WTC11 (cell line): ENCODE data around the gene BRIX1. TPM values are rescaled to one million over a fixed set of nuclear protein-coding genes. Genes with fewer than 3 reads are reported as not detected.
A peak's percentile ranks its signal among the peaks of the same experiment; 100 is the strongest.

Experiments
- ATAC-seq: fragments of 200-7000 bp; cut with Tn5 transposase; 2 replicates; pipeline ENCODE4 v1.10.0; 2021; ENCODE audit warnings: mild to moderate bottlenecking, moderate library complexity
- CTCF ChIA-PET: fragments of 300-600 bp; sonication (Branson Sonifier 250); formaldehyde crosslinking; loops from one replicate; lab custom pipeline; 2021; ENCODE audit warnings: antibody characterized with exemption; lab: Charles Lee
- POLR2A ChIA-PET: fragments of 350-600 bp; sonication (Branson Sonifier 250); formaldehyde crosslinking; loops from one replicate; lab custom pipeline; 2021; ENCODE audit warnings: antibody characterized with exemption; lab: Charles Lee
- DNase-seq: peaks from one replicate; pipeline ENCODE4 v3.0.0; 2021; ENCODE audit warnings: low spot score
- H3K27ac Mint-ChIP-seq: 2 replicates; pipeline ENCODE4 v1.8.0; 2021; ENCODE audit warnings: mixed read lengths
- H3K27me3 Mint-ChIP-seq: 2 replicates; pipeline ENCODE4 v1.8.0; 2021; ENCODE audit warnings: low read depth, mild to moderate bottlenecking, moderate library complexity, mixed read lengths
- H3K36me3 Mint-ChIP-seq: 2 replicates; pipeline ENCODE4 v1.8.0; 2021; ENCODE audit warnings: mixed read lengths
- H3K4me1 Mint-ChIP-seq: 2 replicates; pipeline ENCODE4 v1.8.0; 2022; ENCODE audit warnings: mixed read lengths
- H3K4me3 Mint-ChIP-seq: 2 replicates; pipeline ENCODE4 v1.8.0; 2021; ENCODE audit warnings: mild to moderate bottlenecking, moderate library complexity, mixed read lengths
- H3K9me3 Mint-ChIP-seq: 2 replicates; pipeline ENCODE4 v1.8.0; 2021; ENCODE audit warnings: mixed read lengths
- CBFB ChIP-seq: sonication (generic); formaldehyde crosslinking; IDR thresholded peaks from 2 replicates; pipeline ENCODE4 v1.8.1; 2022; ENCODE audit warnings: mild to moderate bottlenecking, low read depth, missing genetic modification reagents
- CREM ChIP-seq: sonication (generic); formaldehyde crosslinking; IDR thresholded peaks from 2 replicates; pipeline ENCODE4 v1.8.1; 2022; ENCODE audit warnings: mild to moderate bottlenecking, missing genetic modification reagents, moderate library complexity
- CTCF ChIP-seq: fragments of 200-600 bp; IDR thresholded peaks from 2 replicates; pipeline ENCODE4 v1.8.0; 2022; ENCODE audit warnings: antibody characterized with exemption
- ELF4 ChIP-seq: sonication (generic); formaldehyde crosslinking; IDR thresholded peaks from 2 replicates; pipeline ENCODE4 v1.8.1; 2022; ENCODE audit warnings: low read depth, mild to moderate bottlenecking, moderate library complexity, missing genetic modification reagents
- EMX1 ChIP-seq: fragments of 250-450 bp; sonication (Bioruptor Pico); IDR thresholded peaks from 2 replicates; pipeline ENCODE4 v1.8.0; 2021; ENCODE audit warnings: mild to moderate bottlenecking
- ESRRA ChIP-seq: sonication (generic); formaldehyde crosslinking; IDR thresholded peaks from 2 replicates; pipeline ENCODE4 v1.8.1; 2022; ENCODE audit warnings: mild to moderate bottlenecking, missing genetic modification reagents, borderline replicate concordance
- FOXK1 ChIP-seq: sonication (generic); formaldehyde crosslinking; IDR thresholded peaks from 2 replicates; pipeline ENCODE4 v1.8.0; 2022; ENCODE audit warnings: mild to moderate bottlenecking, moderate library complexity, missing genetic modification reagents
- FOXP4 ChIP-seq: sonication (generic); formaldehyde crosslinking; IDR thresholded peaks from 2 replicates; pipeline ENCODE4 v1.8.0; 2022; ENCODE audit warnings: mild to moderate bottlenecking, missing genetic modification reagents
- HMGA2 ChIP-seq: fragments of 250-450 bp; sonication (Bioruptor Pico); IDR thresholded peaks from 2 replicates; pipeline ENCODE4 v1.4.0; 2021; ENCODE audit warnings: mild to moderate bottlenecking, moderate library complexity
- MXD4 ChIP-seq: fragments of 250-450 bp; sonication (Bioruptor Pico); IDR thresholded peaks from 2 replicates; pipeline ENCODE4 v1.8.0; 2021; ENCODE audit warnings: mild to moderate bottlenecking, moderate library complexity, borderline replicate concordance
- NFE2L1 ChIP-seq: sonication (generic); formaldehyde crosslinking; IDR thresholded peaks from 2 replicates; pipeline ENCODE4 v1.8.1; 2023; ENCODE audit warnings: missing genetic modification reagents
- NFYB ChIP-seq: sonication (generic); formaldehyde crosslinking; conservative IDR thresholded peaks from 2 replicates; pipeline ENCODE4 v1.8.0; 2022; ENCODE audit warnings: low read depth, missing genetic modification reagents
- RORB ChIP-seq: fragments of 250-450 bp; sonication (Bioruptor Pico); IDR thresholded peaks from 2 replicates; pipeline ENCODE4 v1.9.0; 2021; ENCODE audit warnings: mild to moderate bottlenecking
- SMAD3 ChIP-seq: sonication (generic); formaldehyde crosslinking; IDR thresholded peaks from 2 replicates; pipeline ENCODE4 v1.8.0; 2022; ENCODE audit warnings: missing genetic modification reagents, mild to moderate bottlenecking, borderline replicate concordance
- ZMAT4 ChIP-seq: fragments of 250-450 bp; sonication (Bioruptor Pico); IDR thresholded peaks from 2 replicates; pipeline ENCODE4 v1.9.0; 2021; ENCODE audit warnings: mild to moderate bottlenecking
- ZNF121 ChIP-seq: sonication (generic); formaldehyde crosslinking; IDR thresholded peaks from 2 replicates; pipeline ENCODE4 v1.8.0; 2023; ENCODE audit warnings: missing genetic modification reagents
- ZNF232 ChIP-seq: sonication (generic); formaldehyde crosslinking; IDR thresholded peaks from 2 replicates; pipeline ENCODE4 v1.8.0; 2022; ENCODE audit warnings: mild to moderate bottlenecking, missing genetic modification reagents
- ZNF416 ChIP-seq: fragments of 250-450 bp; sonication (Bioruptor Pico); IDR thresholded peaks from 2 replicates; pipeline ENCODE4 v1.9.0; 2021; ENCODE audit warnings: mild to moderate bottlenecking, inconsistent platforms
- ZNF671 ChIP-seq: fragments of 250-450 bp; sonication (Bioruptor Pico); IDR thresholded peaks from 2 replicates; pipeline ENCODE4 v1.8.0; 2021; ENCODE audit warnings: mild to moderate bottlenecking
- total RNA-seq: library from RNA; stranded (reverse); gene quantifications from 3 replicates; pipeline ENCODE4 v1.2.3, GENCODE V29; 2021
- TF ChIP-seq, protein P1 (sequence below): sonication (generic); formaldehyde crosslinking; IDR thresholded peaks from 2 replicates; pipeline ENCODE4 v1.8.1; 2022; ENCODE audit warnings: low read depth, mild to moderate bottlenecking, moderate library complexity, missing genetic modification reagents, borderline replicate concordance
- TF ChIP-seq, protein P2 (sequence below): sonication (generic); formaldehyde crosslinking; IDR thresholded peaks from 2 replicates; pipeline ENCODE4 v1.8.0; 2022; ENCODE audit warnings: missing genetic modification reagents
- TF ChIP-seq, protein P3 (sequence below): sonication (generic); formaldehyde crosslinking; IDR thresholded peaks from 2 replicates; pipeline ENCODE4 v1.8.1; 2023; ENCODE audit warnings: mild to moderate bottlenecking, missing genetic modification reagents, borderline replicate concordance

The BRIX1 gene
- total RNA-seq, 1 experiment from 2014 or later: 57.3 TPM

DNA sequence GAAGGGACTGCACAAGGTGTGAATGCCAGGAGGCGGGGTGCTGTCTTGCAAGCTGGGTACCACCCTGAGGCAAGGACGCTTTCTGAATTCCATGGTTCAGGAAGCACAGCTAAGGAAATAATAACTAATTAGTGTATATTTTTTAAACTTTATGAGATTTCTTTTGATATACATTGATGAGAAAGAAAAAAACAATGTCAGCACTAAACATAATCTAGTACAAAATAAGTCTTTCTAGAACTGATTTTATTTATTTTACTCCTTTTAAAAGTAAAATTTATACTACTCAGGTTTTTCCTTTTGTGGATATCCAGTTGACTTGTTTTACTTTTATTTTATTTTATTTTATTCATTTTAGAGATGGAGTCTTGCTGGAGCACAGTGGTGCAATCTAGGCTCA, 17.4 kb downstream of the BRIX1 start (continued):
- TF ChIP-seq RORB (no peak), FOXK1 (CRISPR knock-in tag) (no peak), ZNF671 (CRISPR knock-in tag) (no peak), ESRRA (CRISPR knock-in tag) (no peak)

DNA sequence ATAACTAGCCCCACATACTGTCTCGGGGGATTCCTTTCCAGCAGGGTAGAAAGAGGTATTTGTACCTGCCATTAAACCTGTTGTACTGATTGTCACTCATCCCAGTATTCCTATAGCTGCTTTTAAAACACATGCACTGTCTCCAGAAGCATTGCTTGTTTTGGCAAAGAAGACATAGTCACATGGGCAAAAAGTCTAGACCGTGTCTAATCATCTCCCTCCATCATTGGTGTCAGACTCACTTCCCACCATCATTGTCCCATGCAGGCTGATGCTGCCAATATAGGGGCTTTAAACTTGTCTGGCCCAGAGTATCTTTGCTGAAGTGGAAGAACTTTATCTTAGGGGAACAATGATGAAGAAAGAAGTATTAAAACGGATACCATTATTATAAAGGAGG, 26.4 kb downstream of the BRIX1 start:
- peaks cover 65% of the 10 kb centered on the region for H3K36me3 Mint-ChIP-seq
- no peak for DNase-seq
- H3K4me1 Mint-ChIP-seq: no peaks in the 10 kb centered on the region
- no peak overlapping the region for H3K4me3 Mint-ChIP-seq
- POLR2A ChIA-PET: no interaction called here
- no peak overlapping the region for H3K27ac Mint-ChIP-seq
- H3K27me3 Mint-ChIP-seq: no peaks in the 10 kb centered on the region
- ATAC-seq: no peak
- no peaks in the 10 kb centered on the region for H3K9me3 Mint-ChIP-seq
- CTCF ChIA-PET: interaction anchor here (1.0 kb wide), 1 partner anchor 60 kb away, joined by 5 read pairs; no protein-coding TSS in a partner anchor
- TF ChIP-seq NFE2L1 (CRISPR knock-in tag) (no peak), CREM (no peak), ZNF121 (CRISPR knock-in tag) (no peak), EMX1 (CRISPR knock-in tag) (no peak), ZNF416 (CRISPR knock-in tag) (no peak), CTCF (no peak)
- TF ChIP-seq, protein P1, sequence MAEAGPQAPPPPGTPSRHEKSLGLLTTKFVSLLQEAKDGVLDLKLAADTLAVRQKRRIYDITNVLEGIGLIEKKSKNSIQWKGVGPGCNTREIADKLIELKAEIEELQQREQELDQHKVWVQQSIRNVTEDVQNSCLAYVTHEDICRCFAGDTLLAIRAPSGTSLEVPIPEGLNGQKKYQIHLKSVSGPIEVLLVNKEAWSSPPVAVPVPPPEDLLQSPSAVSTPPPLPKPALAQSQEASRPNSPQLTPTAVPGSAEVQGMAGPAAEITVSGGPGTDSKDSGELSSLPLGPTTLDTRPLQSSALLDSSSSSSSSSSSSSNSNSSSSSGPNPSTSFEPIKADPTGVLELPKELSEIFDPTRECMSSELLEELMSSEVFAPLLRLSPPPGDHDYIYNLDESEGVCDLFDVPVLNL (CRISPR knock-in tag): no peak

- DNase-seq (no peak), ATAC-seq (no peak)
- TF ChIP-seq ESRRA (CRISPR knock-in tag): no peak
- TF ChIP-seq, protein P2, sequence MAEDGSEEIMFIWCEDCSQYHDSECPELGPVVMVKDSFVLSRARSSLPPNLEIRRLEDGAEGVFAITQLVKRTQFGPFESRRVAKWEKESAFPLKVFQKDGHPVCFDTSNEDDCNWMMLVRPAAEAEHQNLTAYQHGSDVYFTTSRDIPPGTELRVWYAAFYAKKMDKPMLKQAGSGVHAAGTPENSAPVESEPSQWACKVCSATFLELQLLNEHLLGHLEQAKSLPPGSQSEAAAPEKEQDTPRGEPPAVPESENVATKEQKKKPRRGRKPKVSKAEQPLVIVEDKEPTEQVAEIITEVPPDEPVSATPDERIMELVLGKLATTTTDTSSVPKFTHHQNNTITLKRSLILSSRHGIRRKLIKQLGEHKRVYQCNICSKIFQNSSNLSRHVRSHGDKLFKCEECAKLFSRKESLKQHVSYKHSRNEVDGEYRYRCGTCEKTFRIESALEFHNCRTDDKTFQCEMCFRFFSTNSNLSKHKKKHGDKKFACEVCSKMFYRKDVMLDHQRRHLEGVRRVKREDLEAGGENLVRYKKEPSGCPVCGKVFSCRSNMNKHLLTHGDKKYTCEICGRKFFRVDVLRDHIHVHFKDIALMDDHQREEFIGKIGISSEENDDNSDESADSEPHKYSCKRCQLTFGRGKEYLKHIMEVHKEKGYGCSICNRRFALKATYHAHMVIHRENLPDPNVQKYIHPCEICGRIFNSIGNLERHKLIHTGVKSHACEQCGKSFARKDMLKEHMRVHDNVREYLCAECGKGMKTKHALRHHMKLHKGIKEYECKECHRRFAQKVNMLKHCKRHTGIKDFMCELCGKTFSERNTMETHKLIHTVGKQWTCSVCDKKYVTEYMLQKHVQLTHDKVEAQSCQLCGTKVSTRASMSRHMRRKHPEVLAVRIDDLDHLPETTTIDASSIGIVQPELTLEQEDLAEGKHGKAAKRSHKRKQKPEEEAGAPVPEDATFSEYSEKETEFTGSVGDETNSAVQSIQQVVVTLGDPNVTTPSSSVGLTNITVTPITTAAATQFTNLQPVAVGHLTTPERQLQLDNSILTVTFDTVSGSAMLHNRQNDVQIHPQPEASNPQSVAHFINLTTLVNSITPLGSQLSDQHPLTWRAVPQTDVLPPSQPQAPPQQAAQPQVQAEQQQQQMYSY (CRISPR knock-in tag): no peak
- no peak for TF ChIP-seq NFYB
- TF ChIP-seq HMGA2: no peak
- no peak for TF ChIP-seq SMAD3 (CRISPR knock-in tag)
- TF ChIP-seq MXD4 (CRISPR knock-in tag): no peak
- no peak for TF ChIP-seq CREM
- no peak for TF ChIP-seq ELF4
- TF ChIP-seq ZNF232 (CRISPR knock-in tag): no peak
- no peak for TF ChIP-seq ZMAT4 (CRISPR knock-in tag)
- no peak for TF ChIP-seq CBFB (CRISPR knock-in tag)
- TF ChIP-seq, protein P3, sequence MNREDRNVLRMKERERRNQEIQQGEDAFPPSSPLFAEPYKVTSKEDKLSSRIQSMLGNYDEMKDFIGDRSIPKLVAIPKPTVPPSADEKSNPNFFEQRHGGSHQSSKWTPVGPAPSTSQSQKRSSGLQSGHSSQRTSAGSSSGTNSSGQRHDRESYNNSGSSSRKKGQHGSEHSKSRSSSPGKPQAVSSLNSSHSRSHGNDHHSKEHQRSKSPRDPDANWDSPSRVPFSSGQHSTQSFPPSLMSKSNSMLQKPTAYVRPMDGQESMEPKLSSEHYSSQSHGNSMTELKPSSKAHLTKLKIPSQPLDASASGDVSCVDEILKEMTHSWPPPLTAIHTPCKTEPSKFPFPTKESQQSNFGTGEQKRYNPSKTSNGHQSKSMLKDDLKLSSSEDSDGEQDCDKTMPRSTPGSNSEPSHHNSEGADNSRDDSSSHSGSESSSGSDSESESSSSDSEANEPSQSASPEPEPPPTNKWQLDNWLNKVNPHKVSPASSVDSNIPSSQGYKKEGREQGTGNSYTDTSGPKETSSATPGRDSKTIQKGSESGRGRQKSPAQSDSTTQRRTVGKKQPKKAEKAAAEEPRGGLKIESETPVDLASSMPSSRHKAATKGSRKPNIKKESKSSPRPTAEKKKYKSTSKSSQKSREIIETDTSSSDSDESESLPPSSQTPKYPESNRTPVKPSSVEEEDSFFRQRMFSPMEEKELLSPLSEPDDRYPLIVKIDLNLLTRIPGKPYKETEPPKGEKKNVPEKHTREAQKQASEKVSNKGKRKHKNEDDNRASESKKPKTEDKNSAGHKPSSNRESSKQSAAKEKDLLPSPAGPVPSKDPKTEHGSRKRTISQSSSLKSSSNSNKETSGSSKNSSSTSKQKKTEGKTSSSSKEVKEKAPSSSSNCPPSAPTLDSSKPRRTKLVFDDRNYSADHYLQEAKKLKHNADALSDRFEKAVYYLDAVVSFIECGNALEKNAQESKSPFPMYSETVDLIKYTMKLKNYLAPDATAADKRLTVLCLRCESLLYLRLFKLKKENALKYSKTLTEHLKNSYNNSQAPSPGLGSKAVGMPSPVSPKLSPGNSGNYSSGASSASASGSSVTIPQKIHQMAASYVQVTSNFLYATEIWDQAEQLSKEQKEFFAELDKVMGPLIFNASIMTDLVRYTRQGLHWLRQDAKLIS (CRISPR knock-in tag): no peak
- no peak for TF ChIP-seq FOXP4 (CRISPR knock-in tag)
- POLR2A ChIA-PET: no interaction called here
- H3K27me3 Mint-ChIP-seq: no peaks in the 10 kb centered on the region
- CTCF ChIA-PET: interaction anchor here (1.1 kb wide), 1 partner anchor 269 kb away, joined by 3 read pairs; no protein-coding TSS in a partner anchor
- no peak overlapping the region for H3K4me3 Mint-ChIP-seq
- H3K36me3 Mint-ChIP-seq: peaks cover 49% of the 10 kb centered on the region
- 0 out of 2 replicates have a peak overlapping the region, but pooled peaks have one; percentile 38 for H3K27ac Mint-ChIP-seq
- no peaks in the 10 kb centered on the region for H3K9me3 Mint-ChIP-seq
- H3K4me1 Mint-ChIP-seq: no peaks in the 10 kb centered on the region
Measured at GRCh38 chr5:34944044-34944443, 28.5 kb downstream of the BRIX1 start.
